HEK293T (cell line): Measurements from ENCODE around the gene DYRK3.

Experiments used
- CTBP1 ChIP-seq: fragments of 450-650 bp; IDR thresholded peaks from 2 replicates; pipeline ENCODE4 v1.6.1; 2016; ENCODE audit warnings: borderline replicate concordance
- FOXK2 ChIP-seq: fragments of 450-650 bp; IDR thresholded peaks from 2 replicates; pipeline ENCODE4 v1.6.1; 2016; ENCODE audit warnings: mild to moderate bottlenecking
- FOXM1 ChIP-seq: fragments of 450-650 bp; IDR thresholded peaks from 2 replicates; pipeline ENCODE4 v1.6.1; 2017; ENCODE audit warnings: mild to moderate bottlenecking, borderline replicate concordance
- NFRKB ChIP-seq: fragments of 450-650 bp; IDR thresholded peaks from 2 replicates; pipeline ENCODE4 v1.6.1; 2016; ENCODE audit warnings: mild to moderate bottlenecking, moderate library complexity
- SP1 ChIP-seq: fragments of 450-650 bp; IDR thresholded peaks from 2 replicates; pipeline ENCODE4 v1.6.1; 2017
- TARDBP ChIP-seq: fragments of 450-650 bp; IDR thresholded peaks from 2 replicates; pipeline ENCODE4 v1.6.1; 2016

DNA sequence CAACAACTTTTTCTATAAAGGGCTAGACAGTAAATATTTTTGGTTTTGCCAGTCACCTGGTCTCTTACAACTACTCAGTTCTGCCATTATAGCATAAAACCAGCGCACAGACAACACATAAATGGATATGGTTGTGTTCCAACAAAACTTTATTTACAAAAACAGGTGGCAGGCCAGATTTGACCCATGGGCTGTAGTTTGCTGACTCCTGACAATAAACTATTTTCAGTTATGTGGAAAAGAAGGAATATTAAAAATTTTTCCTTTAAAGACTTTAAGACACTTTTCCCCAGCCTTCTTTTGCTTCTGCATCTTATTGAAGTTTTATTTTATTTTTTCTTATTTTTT is 39.0 kb upstream of the DYRK3 start:
- TF ChIP-seq FOXM1 (no peak), SP1 (no peak), FOXK2 (no peak), CTBP1 (no peak), NFRKB (no peak), TARDBP (no peak)
